NB4 (cell line): ENCODE measurements around the gene ECE1.

ENCODE experiments used
- DNase-seq: peaks from one replicate; pipeline ENCODE4 v3.0.0; 2010; ENCODE audit warnings: low read depth
- H3K4me3 ChIP-seq: one replicate; pipeline ENCODE4 v1.5.1; 2011; ENCODE audit warnings: mild to moderate bottlenecking, low read depth, low read length, moderate library complexity
- MYC ChIP-seq: IDR thresholded peaks from 2 replicates; pipeline ENCODE4 v1.6.1; 2011; ENCODE audit warnings: low read depth, low read length
- POLR2A ChIP-seq: IDR thresholded peaks from 2 replicates; pipeline ENCODE4 v1.6.1; 2011; ENCODE audit warnings: mild to moderate bottlenecking; ENCODE audit not compliant: insufficient read length; ENCODE audit errors: extremely low read depth
- TF ChIP-seq, protein P1 (sequence below): IDR thresholded peaks from 2 replicates; pipeline ENCODE4 v1.6.1; 2011; ENCODE audit warnings: low read depth, low read length
- TF ChIP-seq, protein P2 (sequence below): IDR thresholded peaks from one replicate; pipeline ENCODE4 v1.5.1; 2012; ENCODE audit warnings: low read depth, low read length

The ECE1 gene

DNA sequence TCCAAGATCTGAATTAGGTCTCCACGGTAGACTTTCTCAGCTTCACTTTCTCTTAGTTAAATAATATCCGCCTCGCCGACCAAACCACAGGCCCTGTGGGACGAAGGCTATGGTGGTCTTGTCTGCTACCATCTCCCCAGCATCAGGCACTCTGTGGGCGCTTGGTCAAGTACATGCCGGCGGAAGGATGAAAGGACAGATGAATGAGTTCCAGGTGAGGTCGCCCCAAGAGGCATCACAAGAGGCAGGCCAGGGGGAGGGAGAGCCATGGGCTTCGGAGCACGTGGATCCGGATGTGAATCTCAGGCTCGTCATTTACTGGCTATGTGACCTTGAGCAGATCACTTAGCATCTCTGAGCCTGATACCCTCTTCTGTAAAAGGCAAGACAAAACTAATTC, 33.5 kb downstream of the ECE1 start:
- H3K4me3 ChIP-seq, result no peak overlapping the region
- DNase-seq, result no peak
- TF ChIP-seq, protein P1, sequence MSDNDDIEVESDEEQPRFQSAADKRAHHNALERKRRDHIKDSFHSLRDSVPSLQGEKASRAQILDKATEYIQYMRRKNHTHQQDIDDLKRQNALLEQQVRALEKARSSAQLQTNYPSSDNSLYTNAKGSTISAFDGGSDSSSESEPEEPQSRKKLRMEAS, result no peak

DNA sequence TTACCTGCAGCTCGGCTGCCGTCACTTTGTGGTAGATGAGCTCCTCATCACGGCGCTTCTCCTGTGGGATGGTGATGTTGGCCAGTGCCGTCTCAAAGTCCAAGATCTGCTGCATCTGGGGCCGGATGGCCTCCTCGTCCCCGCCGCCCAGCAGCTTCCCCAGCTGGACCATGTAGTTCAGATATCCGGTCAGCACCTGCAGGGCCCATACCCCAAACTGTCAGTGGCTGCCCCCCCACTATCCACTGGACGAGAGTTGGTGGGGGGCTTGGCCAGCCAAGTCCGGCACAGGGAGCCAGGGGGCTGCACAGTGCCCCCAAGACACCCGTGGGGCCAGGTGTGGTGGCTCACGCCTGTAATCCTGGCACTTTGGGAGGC, 34.3 kb downstream of the ECE1 start:
- H3K4me3 ChIP-seq, result no peak overlapping the region
- DNase-seq, result no peak
- no peak for TF ChIP-seq MYC
- TF ChIP-seq POLR2A, result no peak
- TF ChIP-seq, protein P2, sequence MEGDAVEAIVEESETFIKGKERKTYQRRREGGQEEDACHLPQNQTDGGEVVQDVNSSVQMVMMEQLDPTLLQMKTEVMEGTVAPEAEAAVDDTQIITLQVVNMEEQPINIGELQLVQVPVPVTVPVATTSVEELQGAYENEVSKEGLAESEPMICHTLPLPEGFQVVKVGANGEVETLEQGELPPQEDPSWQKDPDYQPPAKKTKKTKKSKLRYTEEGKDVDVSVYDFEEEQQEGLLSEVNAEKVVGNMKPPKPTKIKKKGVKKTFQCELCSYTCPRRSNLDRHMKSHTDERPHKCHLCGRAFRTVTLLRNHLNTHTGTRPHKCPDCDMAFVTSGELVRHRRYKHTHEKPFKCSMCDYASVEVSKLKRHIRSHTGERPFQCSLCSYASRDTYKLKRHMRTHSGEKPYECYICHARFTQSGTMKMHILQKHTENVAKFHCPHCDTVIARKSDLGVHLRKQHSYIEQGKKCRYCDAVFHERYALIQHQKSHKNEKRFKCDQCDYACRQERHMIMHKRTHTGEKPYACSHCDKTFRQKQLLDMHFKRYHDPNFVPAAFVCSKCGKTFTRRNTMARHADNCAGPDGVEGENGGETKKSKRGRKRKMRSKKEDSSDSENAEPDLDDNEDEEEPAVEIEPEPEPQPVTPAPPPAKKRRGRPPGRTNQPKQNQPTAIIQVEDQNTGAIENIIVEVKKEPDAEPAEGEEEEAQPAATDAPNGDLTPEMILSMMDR, result no peak
- TF ChIP-seq, protein P1, result no peak

DNA sequence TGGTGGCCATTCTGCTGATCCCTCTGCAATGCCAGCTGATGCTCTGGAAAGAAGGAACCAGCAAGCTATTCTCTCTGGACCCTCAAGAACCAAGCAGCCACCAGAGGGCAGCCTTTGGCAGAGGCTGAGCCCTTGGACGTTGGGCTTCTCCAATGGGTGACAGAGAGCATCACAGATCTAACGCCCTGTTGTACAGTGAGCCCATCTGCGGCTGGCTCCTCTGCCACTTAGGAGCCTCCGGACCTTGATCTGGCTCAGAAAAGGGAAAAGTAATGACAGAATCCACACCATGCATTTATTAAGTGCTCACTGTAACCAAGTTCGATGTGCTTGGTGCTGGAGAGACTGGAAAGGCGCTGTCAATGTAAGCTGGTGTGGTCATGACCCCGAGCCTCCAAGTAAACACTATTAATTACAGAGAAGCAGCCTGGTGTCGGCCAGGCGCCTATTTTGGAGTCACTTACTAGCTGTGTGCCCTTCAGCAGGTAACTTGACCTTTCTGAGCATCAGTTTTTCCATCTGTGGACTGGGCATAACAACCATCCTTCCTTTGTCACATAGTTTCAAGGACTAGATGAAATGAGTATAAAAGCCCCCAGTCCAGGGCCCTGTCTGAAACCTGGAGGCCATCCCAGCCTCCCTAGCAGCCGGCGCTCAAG, 34.9 kb downstream of the ECE1 start:
- no peak overlapping the region for H3K4me3 ChIP-seq
- TF ChIP-seq, protein P1, result peak; percentile 39; the same call in 1 of the 2 replicates
- no peak for TF ChIP-seq MYC
- TF ChIP-seq, protein P2, result peak; percentile 87
- peak; percentile 83 for DNase-seq

DNA sequence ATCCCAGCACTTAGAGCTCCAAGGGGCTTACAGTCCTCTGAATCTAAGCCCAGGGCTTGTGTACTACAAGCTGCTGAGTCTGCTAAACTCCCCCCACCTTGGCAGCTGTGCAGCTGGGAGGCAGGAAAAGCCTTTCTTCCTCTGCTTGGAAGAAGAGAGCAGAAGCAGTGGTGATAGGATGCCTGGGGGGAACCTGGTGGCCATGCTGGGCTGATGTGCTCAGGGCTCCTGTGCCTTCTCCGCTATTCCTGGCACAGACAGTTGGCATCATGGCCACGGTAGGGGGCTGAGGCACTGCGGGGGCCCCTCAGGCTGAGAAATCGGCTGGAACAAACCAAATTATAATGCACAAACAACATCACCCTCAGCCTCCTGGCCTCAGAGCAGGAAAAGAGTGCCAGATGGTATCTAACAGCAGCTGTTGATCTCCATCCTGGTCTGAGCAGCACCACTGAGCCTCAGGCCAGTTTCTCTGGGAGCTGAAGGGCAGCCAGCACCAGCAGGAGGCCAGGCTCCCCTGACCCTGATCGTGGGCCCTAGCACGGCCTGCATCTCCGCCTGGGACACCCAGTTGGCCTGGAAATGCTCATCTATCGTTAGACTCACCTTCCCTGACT, 35.8 kb downstream of the ECE1 start:
- DNase-seq, result no peak
- no peak for TF ChIP-seq POLR2A
- TF ChIP-seq, protein P2, result no peak
- TF ChIP-seq, protein P1, result no peak
- TF ChIP-seq MYC, result no peak
- no peak overlapping the region for H3K4me3 ChIP-seq

DNA sequence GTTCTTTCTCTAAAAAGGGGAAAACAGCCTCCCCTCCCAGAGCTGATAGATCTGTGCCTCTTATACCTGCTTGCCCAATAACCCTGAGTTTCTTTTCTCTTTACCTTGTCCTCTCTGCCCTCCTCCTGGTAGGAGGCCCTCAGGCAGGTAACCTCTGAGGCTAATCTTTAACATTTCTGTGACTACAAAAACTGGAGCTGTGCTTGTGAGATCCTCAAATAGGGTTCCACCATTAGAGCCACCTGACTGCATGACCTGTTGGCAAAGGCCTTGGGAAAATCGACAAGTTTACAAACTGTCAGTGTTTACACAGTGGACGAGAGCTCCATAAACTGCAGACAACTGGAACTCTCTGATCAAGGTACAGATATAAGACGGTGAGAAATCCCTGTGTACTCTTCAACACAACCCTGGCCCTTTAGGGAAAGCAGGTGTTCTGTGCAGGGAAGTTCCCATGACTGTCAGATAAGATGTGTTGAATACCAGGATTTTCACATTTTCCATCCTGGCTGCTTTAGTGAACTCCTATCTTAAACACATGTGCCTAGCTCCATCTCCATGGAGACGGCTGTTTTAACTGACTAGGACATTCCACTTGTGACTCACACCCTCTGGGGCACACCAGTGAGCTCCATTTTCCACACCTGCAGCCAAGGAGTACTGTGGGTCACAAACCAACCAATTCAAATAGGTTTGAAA, 38.3 kb downstream of the ECE1 start:
- DNase-seq, result no peak
- TF ChIP-seq, protein P1, result no peak
- TF ChIP-seq, protein P2, result no peak
- TF ChIP-seq POLR2A (no peak), MYC (no peak)
- no peak overlapping the region for H3K4me3 ChIP-seq

DNA sequence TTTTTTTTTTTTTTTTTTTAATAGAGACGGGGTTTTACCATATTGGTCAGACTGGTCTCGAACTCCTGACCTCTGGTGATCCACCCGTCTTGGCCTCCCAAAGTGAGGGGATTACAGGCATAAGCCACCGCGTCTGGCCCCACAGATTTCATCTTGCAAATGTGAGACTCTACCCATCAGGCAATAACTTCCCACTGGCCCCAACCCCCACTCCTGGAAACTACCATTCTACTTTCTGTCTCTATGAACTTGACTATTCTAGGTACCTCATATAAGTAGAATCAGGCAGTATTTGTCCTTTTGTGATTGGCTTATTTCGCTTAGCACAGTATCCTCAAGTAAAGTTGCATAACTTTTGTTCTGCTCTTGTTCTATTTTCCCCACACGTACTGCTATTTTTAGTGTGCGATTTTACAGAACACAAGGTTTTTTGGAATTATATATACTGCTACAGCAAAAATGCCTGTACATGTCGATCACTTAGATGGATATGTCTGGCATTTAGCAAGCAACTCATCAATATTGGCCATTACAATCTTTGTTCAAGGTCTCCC, 40.2 kb downstream of the ECE1 start:
- TF ChIP-seq, protein P2, result no peak
- TF ChIP-seq, protein P1, result no peak
- TF ChIP-seq POLR2A, result no peak
- no peak for TF ChIP-seq MYC
- H3K4me3 ChIP-seq, result no peak overlapping the region
- no peak for DNase-seq
